ENCODE results near the gene ABHD12.

DNA sequence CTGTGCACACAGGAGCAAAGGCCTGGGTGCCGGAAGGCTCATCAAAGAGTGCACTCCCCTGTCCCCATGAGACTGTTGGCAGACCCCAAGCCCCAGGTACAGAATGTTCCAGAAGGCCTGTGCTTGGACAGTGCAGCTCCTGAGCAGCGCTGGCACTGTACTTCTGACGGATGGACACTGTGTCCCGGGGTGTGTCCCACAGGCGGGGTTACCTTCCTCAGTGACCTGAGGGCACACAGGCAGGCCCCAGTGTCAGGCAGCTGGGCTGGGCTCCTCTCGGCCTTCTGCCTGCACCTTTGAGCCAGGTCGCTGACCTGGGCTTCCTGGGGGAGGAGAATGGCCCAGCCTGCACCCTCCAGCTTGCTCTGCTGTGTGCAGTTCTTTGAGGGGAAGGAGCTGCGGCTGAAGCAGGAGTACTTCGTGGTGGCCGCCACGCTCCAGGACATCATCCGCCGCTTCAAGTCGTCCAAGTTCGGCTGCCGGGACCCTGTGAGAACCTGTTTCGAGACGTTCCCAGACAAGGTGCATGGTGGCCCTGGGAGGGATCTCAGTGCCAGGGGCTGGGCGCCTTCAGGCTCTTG, 112.6 kb downstream of the ABHD12 start:
- TF ChIP-seq, protein P1, sequence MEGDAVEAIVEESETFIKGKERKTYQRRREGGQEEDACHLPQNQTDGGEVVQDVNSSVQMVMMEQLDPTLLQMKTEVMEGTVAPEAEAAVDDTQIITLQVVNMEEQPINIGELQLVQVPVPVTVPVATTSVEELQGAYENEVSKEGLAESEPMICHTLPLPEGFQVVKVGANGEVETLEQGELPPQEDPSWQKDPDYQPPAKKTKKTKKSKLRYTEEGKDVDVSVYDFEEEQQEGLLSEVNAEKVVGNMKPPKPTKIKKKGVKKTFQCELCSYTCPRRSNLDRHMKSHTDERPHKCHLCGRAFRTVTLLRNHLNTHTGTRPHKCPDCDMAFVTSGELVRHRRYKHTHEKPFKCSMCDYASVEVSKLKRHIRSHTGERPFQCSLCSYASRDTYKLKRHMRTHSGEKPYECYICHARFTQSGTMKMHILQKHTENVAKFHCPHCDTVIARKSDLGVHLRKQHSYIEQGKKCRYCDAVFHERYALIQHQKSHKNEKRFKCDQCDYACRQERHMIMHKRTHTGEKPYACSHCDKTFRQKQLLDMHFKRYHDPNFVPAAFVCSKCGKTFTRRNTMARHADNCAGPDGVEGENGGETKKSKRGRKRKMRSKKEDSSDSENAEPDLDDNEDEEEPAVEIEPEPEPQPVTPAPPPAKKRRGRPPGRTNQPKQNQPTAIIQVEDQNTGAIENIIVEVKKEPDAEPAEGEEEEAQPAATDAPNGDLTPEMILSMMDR (IDR thresholded peaks at IDR 0.05), result no peak
- no peak for TF ChIP-seq POLR2A (IDR thresholded peaks at IDR 0.05)
